Loucy (cell line): ENCODE results near the gene SIK2.
"Not testable (repeated sequence)": the region's sequence is repeated elsewhere in the genome, so short reads cannot be mapped to it uniquely, and the experiment has no call there.

Experiments
- CTCF ChIP-seq: fragments of 200-600 bp; sonication (generic); conservative IDR thresholded peaks from 2 replicates; pipeline ENCODE4 v1.5.1; 2014; ENCODE audit warnings: mild to moderate bottlenecking, antibody characterized with exemption, low read length
- EZH2phosphoT487 ChIP-seq: fragments of 200-600 bp; IDR thresholded peaks from 2 replicates; pipeline ENCODE4 v1.6.1; 2018; ENCODE audit warnings: antibody characterized with exemption, mild to moderate bottlenecking, moderate library complexity, borderline replicate concordance

- not testable (repeated sequence) for TF ChIP-seq CTCF, EZH2phosphoT487
These were observed 56.2 kb downstream of the SIK2 start for GRCh38 chr11:111658493-111658892.
